Measurements from ENCODE around the gene PLXNA4.

PLXNA4 gene

GRCh38 chr7:132149436-132150304 lies 426.6 kb downstream of the PLXNA4 start:
- no peak overlapping the region for H3K4me3 ChIP-seq (ENCODE audit: low read depth, low read length)
- no peak for TF ChIP-seq CTCF (IDR thresholded peaks at IDR 0.05; ENCODE audit: low read depth, low read length)

- no peak for TF ChIP-seq CTCF (IDR thresholded peaks at IDR 0.05; ENCODE audit: low read depth, low read length)
- H3K4me3 ChIP-seq (ENCODE audit: low read depth, low read length) = no peak overlapping the region
These were observed 427.4 kb downstream of the PLXNA4 start for GRCh38 chr7:132148876-132149275.

- H3K4me3 ChIP-seq (ENCODE audit: low read depth, low read length) = no peak overlapping the region
- TF ChIP-seq CTCF (IDR thresholded peaks at IDR 0.05; ENCODE audit: low read depth, low read length) = no peak
These were observed 430.8 kb downstream of the PLXNA4 start for GRCh38 chr7:132145466-132145865.

GRCh38 chr7:132145063-132145462 lies 431.2 kb downstream of the PLXNA4 start:
- no peak overlapping the region for H3K4me3 ChIP-seq (ENCODE audit: low read depth, low read length)
- TF ChIP-seq CTCF (IDR thresholded peaks at IDR 0.05; ENCODE audit: low read depth, low read length) = no peak

GRCh38 chr7:132142006-132142405 lies 434.3 kb downstream of the PLXNA4 start:
- TF ChIP-seq CTCF (IDR thresholded peaks at IDR 0.05; ENCODE audit: low read depth, low read length) = no peak

GRCh38 chr7:132141109-132141508 lies 435.2 kb downstream of the PLXNA4 start:
- no peak overlapping the region for H3K4me3 ChIP-seq (ENCODE audit: low read depth, low read length)
- TF ChIP-seq CTCF (IDR thresholded peaks at IDR 0.05; ENCODE audit: low read depth, low read length) = no peak

More at GRCh38 chr7:132142006-132142405, 434.3 kb downstream of the PLXNA4 start:
- H3K4me3 ChIP-seq (ENCODE audit: low read depth, low read length) = no peak overlapping the region

GRCh38 chr7:132140341-132140740 lies 435.9 kb downstream of the PLXNA4 start:
- TF ChIP-seq CTCF (IDR thresholded peaks at IDR 0.05; ENCODE audit: low read depth, low read length) = no peak
- H3K4me3 ChIP-seq (ENCODE audit: low read depth, low read length) = no peak overlapping the region

All from WI38 (cell line).